Neural cell (in vitro differentiated cells): Measurements from ENCODE around the gene FBXO24. TPM values are rescaled to one million over a fixed set of nuclear protein-coding genes. Genes with fewer than 3 reads are reported as not detected.
A peak's percentile ranks its signal among the peaks of the same experiment; 100 is the strongest.

Experiments
- H2AFZ ChIP-seq: fragments of 200-600, 300-800 bp; sonication (generic), shearing (Covaris generic); 2 replicates; pipeline ENCODE4 v1.6.0; 2014; ENCODE audit warnings: low read depth, mild to moderate bottlenecking, antibody characterized with exemption, low read length, moderate library complexity
- H3F3A ChIP-seq: fragments of 200-600 bp; shearing (Covaris generic); 2 replicates; pipeline ENCODE4 v1.6.1; 2016; ENCODE audit warnings: mild to moderate bottlenecking, moderate library complexity, mixed read lengths, antibody characterized with exemption, low read length; ENCODE audit not compliant: insufficient read depth, poor library complexity, severe bottlenecking
- H3K27ac ChIP-seq: fragments of 200-600, 300-800 bp; sonication (generic), shearing (Covaris generic); 2 replicates; pipeline ENCODE4 v1.5.1; 2014; ENCODE audit warnings: mild to moderate bottlenecking, low read length, moderate library complexity
- H3K27me3 ChIP-seq: fragments of 300-800, 200-600 bp; sonication (generic), shearing (Covaris generic); 2 replicates; pipeline ENCODE4 v1.6.0; 2014; ENCODE audit warnings: mild to moderate bottlenecking, low read depth, low read length, moderate library complexity; ENCODE audit not compliant: insufficient read depth
- H3K36me3 ChIP-seq: fragments of 300-800, 200-600 bp; sonication (generic), shearing (Covaris generic); 2 replicates; pipeline ENCODE4 v1.5.1; 2014; ENCODE audit warnings: mild to moderate bottlenecking, antibody characterized with exemption, low read length, moderate library complexity; ENCODE audit not compliant: insufficient read depth
- H3K4me2 ChIP-seq: fragments of 300-800, 200-600 bp; sonication (generic), shearing (Covaris generic); 2 replicates; pipeline ENCODE4 v1.6.0; 2014; ENCODE audit warnings: mild to moderate bottlenecking, low read length
- H3K4me3 ChIP-seq: fragments of 300-800, 200-600 bp; sonication (generic), shearing (Covaris generic); 2 replicates; pipeline ENCODE4 v1.5.1; 2014; ENCODE audit warnings: mild to moderate bottlenecking, low read length, moderate library complexity
- H3K79me2 ChIP-seq: fragments of 200-600 bp; shearing (Covaris generic); replicated peaks from 2 replicates; pipeline ENCODE4 v1.6.0; 2014; ENCODE audit warnings: mild to moderate bottlenecking, low read length, moderate library complexity; ENCODE audit not compliant: insufficient read depth
- H3K9ac ChIP-seq: fragments of 300-800, 200-600 bp; sonication (generic), shearing (Covaris generic); 2 replicates; pipeline ENCODE4 v1.6.1; 2016; ENCODE audit warnings: mild to moderate bottlenecking, low read length, mixed read lengths
- H3K9me2 ChIP-seq: fragments of 200-600 bp; shearing (Covaris generic); 2 replicates; pipeline ENCODE4 v1.6.1; 2016; ENCODE audit warnings: mild to moderate bottlenecking, low read length, mixed read lengths; ENCODE audit not compliant: insufficient read depth
- H3K9me3 ChIP-seq: fragments of 200-600, 300-800 bp; sonication (generic), shearing (Covaris generic); 2 replicates; pipeline ENCODE4 v1.6.1; 2016; ENCODE audit warnings: mild to moderate bottlenecking, mixed run types, low read length, moderate library complexity, mixed read lengths
- H4K20me1 ChIP-seq: fragments of 200-600 bp; shearing (Covaris generic); 2 replicates; pipeline ENCODE4 v1.6.1; 2016; ENCODE audit warnings: mild to moderate bottlenecking, mixed run types; ENCODE audit not compliant: insufficient read depth
- EP300 ChIP-seq: fragments of 450-650 bp; conservative IDR thresholded peaks from 2 replicates; pipeline ENCODE4 v1.6.1; 2014; ENCODE audit warnings: antibody characterized with exemption, mild to moderate bottlenecking, moderate library complexity; ENCODE audit not compliant: poor library complexity, severe bottlenecking
- EZH2 ChIP-seq: fragments of 200-600, 300-800 bp; shearing (Covaris generic), sonication (generic); IDR thresholded peaks from 2 replicates; pipeline ENCODE4 v1.6.1; 2014; ENCODE audit warnings: antibody characterized with exemption, low read length, borderline replicate concordance, mild to moderate bottlenecking; ENCODE audit not compliant: insufficient read depth, poor library complexity, severe bottlenecking
- MXI1 ChIP-seq: fragments of 450-650 bp; conservative IDR thresholded peaks from 2 replicates; pipeline ENCODE4 v1.6.1; 2014; ENCODE audit warnings: antibody characterized with exemption, mild to moderate bottlenecking; ENCODE audit not compliant: poor library complexity, severe bottlenecking
- POLR2AphosphoS5 ChIP-seq: IDR thresholded peaks from 2 replicates; pipeline ENCODE4 v1.6.1; 2012
- RAD21 ChIP-seq: fragments of 450-650 bp; conservative IDR thresholded peaks from 2 replicates; pipeline ENCODE4 v1.6.1; 2014; ENCODE audit warnings: antibody characterized with exemption, mild to moderate bottlenecking, moderate library complexity
- REST ChIP-seq: IDR thresholded peaks from 2 replicates; pipeline ENCODE4 v1.6.1; 2012; ENCODE audit warnings: borderline replicate concordance
- SMC3 ChIP-seq: fragments of 450-650 bp; conservative IDR thresholded peaks from 2 replicates; pipeline ENCODE4 v1.6.1; 2014; ENCODE audit warnings: antibody characterized with exemption, mild to moderate bottlenecking, moderate library complexity; ENCODE audit not compliant: poor library complexity
- TAF1 ChIP-seq: IDR thresholded peaks from 2 replicates; pipeline ENCODE4 v1.6.1; 2012; ENCODE audit warnings: low read depth
- polyA plus RNA-seq: library from polyadenylated mRNA; depleted of rRNA; stranded (reverse); fragments of >200 nt; gene quantifications from 2 replicates; pipeline ENCODE4 v1.2.3, GENCODE V29; 2014
- TF ChIP-seq, protein P1 (sequence below): fragments of 450-650 bp; IDR thresholded peaks from 2 replicates; pipeline ENCODE4 v1.5.1; 2014; ENCODE audit warnings: antibody characterized with exemption, mild to moderate bottlenecking, moderate library complexity; ENCODE audit not compliant: poor library complexity, severe bottlenecking

FBXO24 gene
- polyA plus RNA-seq, 1 donor from 2014 or later: 0.52 TPM

- no peaks in the 10 kb centered on the region for H3K9me2 ChIP-seq
- peak within 1 kb of the TSS; percentile 79 for H2AFZ ChIP-seq
- H4K20me1 ChIP-seq: no peaks in the 10 kb centered on the region
Observed at GRCh38 chr7:100611983-100612729, 26.0 kb downstream of the FBXO24 start, which contains the start of gene MOSPD3. TSS of gene MOSPD3 (plus strand) at chr7:100612540. CDS start at chr7:100612792, 252 bp downstream.

GRCh38 chr7:100612730-100613390, 26.7 kb downstream of the FBXO24 start:
- no peaks in the 10 kb centered on the region for H4K20me1 ChIP-seq
- H3K4me3 ChIP-seq: peak overlapping the region; percentile 96
- H3K9me3 ChIP-seq: no peaks in the 10 kb centered on the region
- H2AFZ ChIP-seq: peak overlapping the region; percentile 79
- no peaks in the 10 kb centered on the region for H3F3A ChIP-seq
- H3K27me3 ChIP-seq: no peaks in the 10 kb centered on the region
- TF ChIP-seq MXI1: peak; percentile 35
- no peak for TF ChIP-seq EZH2
- peak overlapping the region; percentile 72 for H3K4me2 ChIP-seq
- H3K79me2 ChIP-seq: peaks cover 4% of the 10 kb centered on the region
- peak overlapping the region; percentile 89 for H3K9ac ChIP-seq
- peak overlapping the region; percentile 95 for H3K27ac ChIP-seq
- no peaks in the 10 kb centered on the region for H3K9me2 ChIP-seq
- H3K36me3 ChIP-seq: no peaks in the 10 kb centered on the region

More at GRCh38 chr7:100611983-100612729, 26.0 kb downstream of the FBXO24 start, which contains the start of gene MOSPD3:
- Histone ChIP-seq H3K27me3 (no peaks in the 10 kb centered on the region), H3K4me3 (peak within 1 kb of the TSS; percentile 96), H3K9me3 (no peaks in the 10 kb centered on the region), H3F3A (no peaks in the 10 kb centered on the region), H3K36me3 (no peaks in the 10 kb centered on the region), H3K9ac (peak within 1 kb of the TSS; percentile 89), H3K79me2 (peaks cover 4% of the 10 kb centered on the region), H3K4me2 (peak within 1 kb of the TSS; percentile 72), H3K27ac (peak within 1 kb of the TSS; percentile 95)
- peak; percentile 16 for TF ChIP-seq RAD21
- peak; percentile 42 for TF ChIP-seq REST
- TF ChIP-seq, protein P1, sequence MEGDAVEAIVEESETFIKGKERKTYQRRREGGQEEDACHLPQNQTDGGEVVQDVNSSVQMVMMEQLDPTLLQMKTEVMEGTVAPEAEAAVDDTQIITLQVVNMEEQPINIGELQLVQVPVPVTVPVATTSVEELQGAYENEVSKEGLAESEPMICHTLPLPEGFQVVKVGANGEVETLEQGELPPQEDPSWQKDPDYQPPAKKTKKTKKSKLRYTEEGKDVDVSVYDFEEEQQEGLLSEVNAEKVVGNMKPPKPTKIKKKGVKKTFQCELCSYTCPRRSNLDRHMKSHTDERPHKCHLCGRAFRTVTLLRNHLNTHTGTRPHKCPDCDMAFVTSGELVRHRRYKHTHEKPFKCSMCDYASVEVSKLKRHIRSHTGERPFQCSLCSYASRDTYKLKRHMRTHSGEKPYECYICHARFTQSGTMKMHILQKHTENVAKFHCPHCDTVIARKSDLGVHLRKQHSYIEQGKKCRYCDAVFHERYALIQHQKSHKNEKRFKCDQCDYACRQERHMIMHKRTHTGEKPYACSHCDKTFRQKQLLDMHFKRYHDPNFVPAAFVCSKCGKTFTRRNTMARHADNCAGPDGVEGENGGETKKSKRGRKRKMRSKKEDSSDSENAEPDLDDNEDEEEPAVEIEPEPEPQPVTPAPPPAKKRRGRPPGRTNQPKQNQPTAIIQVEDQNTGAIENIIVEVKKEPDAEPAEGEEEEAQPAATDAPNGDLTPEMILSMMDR: no peak
- peak; percentile 76 for TF ChIP-seq MXI1
- peak; percentile 56 for TF ChIP-seq TAF1
- peak; percentile 67 for TF ChIP-seq POLR2AphosphoS5
- peak; percentile 24 for TF ChIP-seq SMC3
- peak; percentile 71 for TF ChIP-seq EP300
- TF ChIP-seq EZH2: no peak
